ENCODE data around the gene TNFRSF25.
"Not testable (repeated sequence)": the region's sequence is repeated elsewhere in the genome, so short reads cannot be mapped to it uniquely, and the experiment has no call there.

TNFRSF25 gene

GRCh38 chr1:6450943-6451373 lies 15.0 kb downstream of the TNFRSF25 start:
- no peak for DNase-seq (ENCODE audit: low read depth)

- not testable (repeated sequence) for DNase-seq (ENCODE audit: low read depth)
Measured at GRCh38 chr1:6450486-6450885, 15.5 kb downstream of the TNFRSF25 start.

- no peak for DNase-seq (ENCODE audit: low read depth)
Measured at GRCh38 chr1:6450005-6450450, 15.9 kb downstream of the TNFRSF25 start.

- DNase-seq (ENCODE audit: low read depth) = no peak
Measured at GRCh38 chr1:6448749-6449631, 17.0 kb downstream of the TNFRSF25 start.

- no peak for DNase-seq (ENCODE audit: low read depth)
Measured at GRCh38 chr1:6447818-6448748, 17.9 kb downstream of the TNFRSF25 start.

GRCh38 chr1:6447016-6447817 lies 18.8 kb downstream of the TNFRSF25 start:
- no peak for DNase-seq (ENCODE audit: low read depth)

GRCh38 chr1:6446665-6447015 lies 19.3 kb downstream of the TNFRSF25 start:
- no peak for DNase-seq (ENCODE audit: low read depth)

- DNase-seq (ENCODE audit: low read depth) = not testable (repeated sequence)
Measured at GRCh38 chr1:6445929-6446328, 20.0 kb downstream of the TNFRSF25 start.

GRCh38 chr1:6445062-6445763 lies 20.8 kb downstream of the TNFRSF25 start:
- no peak for DNase-seq (ENCODE audit: low read depth)

GRCh38 chr1:6444377-6444776 lies 21.6 kb downstream of the TNFRSF25 start:
- DNase-seq (ENCODE audit: low read depth) = no peak

- DNase-seq (ENCODE audit: low read depth) = no peak
Measured at GRCh38 chr1:6443339-6444115, 22.4 kb downstream of the TNFRSF25 start.

GRCh38 chr1:6441586-6441985 lies 24.4 kb downstream of the TNFRSF25 start:
- DNase-seq (ENCODE audit: low read depth) = no peak

GRCh38 chr1:6440198-6441126 lies 25.5 kb downstream of the TNFRSF25 start:
- DNase-seq (ENCODE audit: low read depth) = peak; percentile 60

- DNase-seq (ENCODE audit: low read depth) = peak; percentile 63
Measured at GRCh38 chr1:6438047-6438525, 27.9 kb downstream of the TNFRSF25 start.

GRCh38 chr1:6437012-6437700 lies 28.8 kb downstream of the TNFRSF25 start:
- DNase-seq (ENCODE audit: low read depth) = not testable (repeated sequence)

GRCh38 chr1:6436277-6436676 lies 29.7 kb downstream of the TNFRSF25 start:
- not testable (repeated sequence) for DNase-seq (ENCODE audit: low read depth)

GRCh38 chr1:6435547-6435946 lies 30.4 kb downstream of the TNFRSF25 start:
- DNase-seq (ENCODE audit: low read depth) = no peak

GRCh38 chr1:6435129-6435528 lies 30.8 kb downstream of the TNFRSF25 start:
- DNase-seq (ENCODE audit: low read depth) = no peak

GRCh38 chr1:6434186-6434585 lies 31.8 kb downstream of the TNFRSF25 start:
- no peak for DNase-seq (ENCODE audit: low read depth)

Measured in activated T-cell treated with anti-CD3 and anti-CD28 coated beads for 24 hours (primary cell).